Naive thymus-derived CD4-positive, alpha-beta T cell (primary cell): ENCODE measurements around the gene TRAPPC8. TPM values are rescaled to one million over a fixed set of nuclear protein-coding genes. Genes with fewer than 3 reads are reported as not detected.
"Not testable (repeated sequence)": the region's sequence is repeated elsewhere in the genome, so short reads cannot be mapped to it uniquely, and the experiment has no call there.

Source experiments
- ATAC-seq: fragments of 150-1000 bp; cut with Tn5 transposase; 2 replicates; pipeline ENCODE4 v1.10.0; 2021; ENCODE audit warnings: mild to moderate bottlenecking, moderate library complexity
- CTCF ChIA-PET: fragments of 350-600 bp; sonication (Branson Sonifier 250); formaldehyde crosslinking; loops from one replicate; lab custom pipeline; 2021; ENCODE audit warnings: antibody characterized with exemption; lab: Charles Lee
- POLR2A ChIA-PET: fragments of 350-600 bp; sonication (Branson Sonifier 250); formaldehyde crosslinking; loops from one replicate; lab custom pipeline; 2021; ENCODE audit warnings: antibody characterized with exemption, inconsistent platforms; lab: Charles Lee
- DNase-seq, 9 donors: peaks; one replicate each; pipeline versions ENCODE4 v3.0.0 to v3.0.0-alpha.2; 2020 to 2022; ENCODE audit warnings: mixed read lengths in 1 of 9
- H3K27ac ChIP-seq: one replicate; pipeline ENCODE4 v1.7.0; 2013; ENCODE audit warnings: mild to moderate bottlenecking, low read depth, low read length, moderate library complexity
- H3K27me3 ChIP-seq, 2 donors: one replicate each; pipeline ENCODE4 v1.7.0; 2013; ENCODE audit warnings: low read length in 2 of 2, mild to moderate bottlenecking in 2 of 2, moderate library complexity in 2 of 2; ENCODE audit not compliant: control insufficient read depth in 2 of 2, insufficient read depth in 2 of 2
- H3K36me3 ChIP-seq, 3 experiments: 1 replicate in 2 of 3; 2 replicates in 1 of 3; pipeline ENCODE4 v1.7.0; 2013; ENCODE audit warnings: low read length in 3 of 3, mild to moderate bottlenecking in 3 of 3, moderate library complexity in 1 of 3; ENCODE audit not compliant: insufficient read depth in 3 of 3, control insufficient read depth in 2 of 3
- H3K4me1 ChIP-seq, 2 donors: one replicate each; pipeline ENCODE4 v1.7.0; 2013; ENCODE audit warnings: low read length in 2 of 2, mild to moderate bottlenecking in 2 of 2, moderate library complexity in 1 of 2; ENCODE audit not compliant: control insufficient read depth in 2 of 2, insufficient read depth in 2 of 2
- H3K4me3 ChIP-seq: 2 replicates; pipeline ENCODE4 v1.7.0; 2013; ENCODE audit warnings: mild to moderate bottlenecking, low read length
- H3K9me3 ChIP-seq, 3 experiments: 1 replicate in 2 of 3; 2 replicates in 1 of 3; pipeline ENCODE4 v1.7.0; 2013; ENCODE audit warnings: low read length in 3 of 3; ENCODE audit not compliant: control insufficient read depth in 2 of 3
- H3K27ac Mint-ChIP-seq, 9 donors: one replicate each; pipeline ENCODE4 v1.8.0; 2020 to 2022; ENCODE audit warnings: mixed read lengths in 9 of 9, mild to moderate bottlenecking in 8 of 9, moderate library complexity in 5 of 9, inconsistent platforms in 2 of 9
- H3K27me3 Mint-ChIP-seq, 5 donors: one replicate each; pipeline ENCODE4 v1.8.0; 2021 to 2022; ENCODE audit warnings: mixed read lengths in 5 of 5, mild to moderate bottlenecking in 1 of 5
- H3K36me3 Mint-ChIP-seq, 5 donors: one replicate each; pipeline ENCODE4 v1.8.0; 2020 to 2022; ENCODE audit warnings: mixed read lengths in 5 of 5, mild to moderate bottlenecking in 3 of 5, inconsistent platforms in 1 of 5
- H3K4me1 Mint-ChIP-seq, 7 donors: one replicate each; pipeline ENCODE4 v1.8.0; 2020 to 2022; ENCODE audit warnings: mixed read lengths in 7 of 7, mild to moderate bottlenecking in 3 of 7, inconsistent platforms in 1 of 7
- H3K4me3 Mint-ChIP-seq, 10 donors: one replicate each; pipeline ENCODE4 v1.8.0; 2020 to 2022; ENCODE audit warnings: mild to moderate bottlenecking in 10 of 10, mixed read lengths in 10 of 10, moderate library complexity in 6 of 10, inconsistent platforms in 2 of 10
- H3K9me3 Mint-ChIP-seq, 11 donors: one replicate each; pipeline ENCODE4 v1.8.0; 2020 to 2022; ENCODE audit warnings: mixed read lengths in 11 of 11, mild to moderate bottlenecking in 4 of 11, inconsistent platforms in 1 of 11, moderate library complexity in 1 of 11
- intact Hi-C, 2 donors: fragments of 100-400 bp; cut with micrococcal nuclease; formaldehyde crosslinking; loops; one replicate each; pipeline ENCODE4 v1.15.1; 2023
- polyA plus RNA-seq, 2 donors: library from polyadenylated mRNA; unstranded; fragments of 300-500 nt; fragmentation: Illumina TruSeq; gene quantifications; one replicate each; pipeline ENCODE4 v1.2.3, GENCODE V29; 2021
- total RNA-seq, 6 experiments: library from RNA in 5 of 6; stranded (reverse) in 5 of 6; gene quantifications; 1 replicate in 5 of 6; 2 replicates in 1 of 6; pipeline ENCODE4 v1.2.3 and lab custom pipeline; 2021 to 2026

The TRAPPC8 gene
- total and polyA plus RNA-seq, 7 experiments from 2014 or later: 16.4 to 62.7 (median 42.7) TPM

DNA sequence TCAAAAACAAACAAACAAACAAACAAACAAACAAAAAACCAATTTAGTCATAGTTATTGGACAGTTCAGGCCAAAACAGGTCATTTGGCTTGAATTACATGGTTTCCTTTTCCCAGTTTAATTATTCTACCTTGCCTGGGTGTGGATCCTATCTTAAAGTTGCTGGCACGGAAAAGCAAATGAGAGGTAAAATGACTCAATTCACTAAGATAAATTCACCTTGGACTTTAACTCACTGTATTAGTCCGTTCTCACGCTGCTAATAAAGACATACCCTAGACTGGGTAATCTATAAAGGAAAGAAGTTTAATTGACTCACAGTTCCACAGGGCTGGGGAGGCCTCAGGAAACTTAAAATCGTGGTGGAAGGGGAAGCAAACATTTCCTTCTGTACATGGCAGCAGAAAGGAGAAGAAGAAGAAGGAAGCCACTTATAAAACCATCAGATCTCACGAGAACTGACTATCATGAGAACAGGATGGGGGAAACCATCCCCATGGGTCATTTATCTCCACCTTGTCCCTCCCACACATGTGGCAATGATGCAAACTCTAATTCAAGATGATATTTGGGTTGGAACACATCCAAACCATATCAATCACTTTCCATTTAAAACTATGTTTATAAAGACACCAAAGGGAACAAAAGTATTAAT is 22.5 kb upstream of the TRAPPC8 start:
- ChIA-PET POLR2A (interaction anchor here (1.0 kb wide), 1 partner anchor 54 kb away, joined by 5 read pairs; no protein-coding TSS in a partner anchor), CTCF (no interaction called here)

DNA sequence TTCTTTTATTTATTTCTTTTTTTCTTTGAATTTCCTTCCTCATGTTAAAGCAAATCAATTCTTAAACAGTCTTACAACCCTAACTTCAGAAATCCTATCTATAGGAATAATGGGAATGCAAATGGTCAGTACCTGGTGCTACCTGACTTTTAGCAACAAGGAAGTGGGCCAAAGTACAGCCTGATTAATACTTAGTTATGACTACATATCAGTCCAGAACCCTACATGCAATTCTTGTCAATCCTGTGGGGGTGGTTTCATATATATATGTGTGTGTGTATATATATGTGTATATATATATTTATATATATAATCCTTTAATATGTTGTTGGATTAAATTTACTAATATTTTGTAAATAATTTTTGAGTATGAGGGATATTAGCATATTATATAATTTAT is 14.8 kb upstream of the TRAPPC8 start:
- H3K27ac Mint-ChIP-seq: no peak overlapping the region
- H3K36me3 ChIP-seq: no peaks in the 10 kb centered on the region
- intact Hi-C loops: loop anchor here (1.0 to 5.0 kb wide), 9 partner anchors 14 to 401 kb away; partner anchors contain the start of genes TRAPPC8 (in 2 of the 2) and RNF125 (in 1 of the 2)
- no peak for ATAC-seq
- no peak for DNase-seq
- H3K4me3 ChIP-seq: no peak overlapping the region
- no peak overlapping the region for H3K4me3 Mint-ChIP-seq
- H3K4me1 ChIP-seq: no peaks in the 10 kb centered on the region
- POLR2A ChIA-PET: no interaction called here
- CTCF ChIA-PET: no interaction called here
- no peaks in the 10 kb centered on the region for H3K9me3 Mint-ChIP-seq
- no peaks in the 10 kb centered on the region for H3K9me3 ChIP-seq
- H3K27me3 ChIP-seq: no peaks in the 10 kb centered on the region
- H3K27ac ChIP-seq: no peak overlapping the region
- H3K4me1 Mint-ChIP-seq: peaks cover 0 to 2% (median 0%) of the 10 kb centered on the region in 7 donors
- no peaks in the 10 kb centered on the region for H3K36me3 Mint-ChIP-seq
- peaks cover 0 to under 1% (median 0%) of the 10 kb centered on the region in 5 donors for H3K27me3 Mint-ChIP-seq

More for the DNA sequence above, 22.5 kb upstream of the TRAPPC8 start:
- no peaks in the 10 kb centered on the region for H3K4me1 ChIP-seq
- no peaks in the 10 kb centered on the region for H3K9me3 ChIP-seq
- Mint-ChIP-seq H3K36me3 (no peaks in the 10 kb centered on the region), H3K4me3 (no peak overlapping the region), H3K27ac (no peak overlapping the region), H3K27me3 (no peaks in the 10 kb centered on the region), H3K9me3 (no peaks in the 10 kb centered on the region), H3K4me1 (no peaks in the 10 kb centered on the region)
- intact Hi-C loops: no loop called here
- no peak overlapping the region for H3K4me3 ChIP-seq
- DNase-seq: no peak
- no peaks in the 10 kb centered on the region for H3K27me3 ChIP-seq
- no peak for ATAC-seq
- H3K36me3 ChIP-seq: no peaks in the 10 kb centered on the region
- H3K27ac ChIP-seq: no peak overlapping the region

DNA sequence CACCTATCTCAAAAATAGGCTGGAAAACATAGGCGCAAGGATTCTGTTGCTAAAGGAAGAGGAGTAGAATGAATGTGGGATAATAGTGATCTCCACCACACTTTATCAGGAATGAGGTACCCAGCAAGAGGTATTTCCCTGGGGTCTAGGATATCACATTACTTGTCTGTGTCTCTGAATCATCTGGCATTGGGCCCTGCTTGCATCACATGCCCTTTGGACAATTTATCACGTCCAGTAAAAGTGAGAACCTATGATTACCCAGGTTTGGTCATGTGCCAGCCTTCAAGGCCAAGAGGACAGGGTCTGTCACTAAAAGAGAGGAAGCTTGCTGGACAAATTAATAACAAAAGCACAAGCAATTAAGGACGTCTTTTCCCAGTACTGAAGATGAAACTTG is 11.4 kb upstream of the TRAPPC8 start:
- no peaks in the 10 kb centered on the region for H3K27me3 ChIP-seq
- Mint-ChIP-seq H3K9me3 (no peaks in the 10 kb centered on the region), H3K4me3 (no peak overlapping the region), H3K4me1 (peaks cover 0 to 5% (median 0%) of the 10 kb centered on the region in 7 donors), H3K36me3 (no peaks in the 10 kb centered on the region), H3K27ac (no peak overlapping the region), H3K27me3 (peaks cover 0 to 11% (median 8%) of the 10 kb centered on the region in 5 donors)
- ATAC-seq: no peak
- no peak for DNase-seq
- ChIA-PET POLR2A (no interaction called here), CTCF (no interaction called here)
- no peaks in the 10 kb centered on the region for H3K9me3 ChIP-seq
- intact Hi-C loops: no loop called here
- no peak overlapping the region for H3K27ac ChIP-seq
- no peaks in the 10 kb centered on the region for H3K36me3 ChIP-seq
- no peak overlapping the region for H3K4me3 ChIP-seq
- no peaks in the 10 kb centered on the region for H3K4me1 ChIP-seq

DNA sequence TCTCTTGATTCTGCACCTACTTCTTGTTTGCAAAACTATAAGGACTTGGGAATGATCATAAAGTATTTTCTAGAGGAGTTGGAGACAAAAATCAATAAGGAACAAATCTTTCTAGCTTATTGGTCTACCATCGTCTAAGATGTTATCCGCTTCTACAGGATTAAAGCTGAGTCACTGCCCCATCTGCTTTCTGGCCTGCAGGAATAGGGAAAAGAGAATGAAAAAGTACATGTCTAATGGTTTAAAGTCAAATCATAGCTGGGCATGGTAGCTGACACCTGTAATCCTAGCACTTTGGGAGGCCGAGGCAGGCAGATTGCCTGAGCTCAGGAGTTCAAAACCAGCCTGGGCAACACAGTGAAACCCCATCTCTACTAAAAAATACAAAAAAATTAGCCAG is 10.8 kb upstream of the TRAPPC8 start:
- CTCF ChIA-PET, H3K36me3 Mint-ChIP-seq, H3K4me3 Mint-ChIP-seq, POLR2A ChIA-PET, H3K4me1 ChIP-seq, H3K27me3 ChIP-seq, H3K9me3 ChIP-seq, ATAC-seq, H3K36me3 ChIP-seq, H3K4me1 Mint-ChIP-seq, H3K9me3 Mint-ChIP-seq, H3K27ac Mint-ChIP-seq, H3K27ac ChIP-seq, intact Hi-C loops, H3K4me3 ChIP-seq, DNase-seq: not testable (repeated sequence)
- H3K27me3 Mint-ChIP-seq: peaks cover 0 to 11% (median 8%) of the 10 kb centered on the region in 5 donors

DNA sequence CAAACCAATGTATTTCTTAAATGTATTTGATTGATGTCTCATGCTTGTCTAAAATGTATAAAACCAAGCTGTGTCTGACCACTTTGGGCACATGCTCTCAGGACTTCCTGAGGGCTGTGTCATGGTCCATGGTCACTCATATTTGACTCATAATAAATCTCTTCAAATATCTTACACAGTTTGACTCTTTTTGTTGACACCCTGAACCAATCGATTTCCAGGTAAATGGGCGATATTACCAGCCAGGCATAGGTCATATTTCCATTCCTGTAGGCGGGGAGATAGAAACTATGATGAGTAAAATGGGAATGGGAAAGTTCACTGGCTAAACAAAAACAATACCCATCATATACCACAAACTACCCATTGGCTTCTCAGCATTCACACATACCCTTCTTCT is 9.3 kb upstream of the TRAPPC8 start:
- intact Hi-C loops: no loop called here
- Mint-ChIP-seq H3K9me3 (no peaks in the 10 kb centered on the region), H3K36me3 (no peaks in the 10 kb centered on the region), H3K27ac (no peak overlapping the region), H3K4me1 (peaks cover 0 to 5% (median 0%) of the 10 kb centered on the region in 7 donors), H3K4me3 (no peak overlapping the region), H3K27me3 (peaks cover 0 to 11% (median 8%) of the 10 kb centered on the region in 5 donors)
- no peak for ATAC-seq
- H3K36me3 ChIP-seq: no peaks in the 10 kb centered on the region
- no peaks in the 10 kb centered on the region for H3K9me3 ChIP-seq
- ChIA-PET CTCF (no interaction called here), POLR2A (interaction anchor here (1.2 kb wide), 1 partner anchor 9 kb away, joined by 5 read pairs; the partner anchor contains the start of gene TRAPPC8)
- DNase-seq: no peak
- no peak overlapping the region for H3K27ac ChIP-seq
- H3K4me1 ChIP-seq: no peaks in the 10 kb centered on the region
- H3K27me3 ChIP-seq: no peaks in the 10 kb centered on the region
- H3K4me3 ChIP-seq: no peak overlapping the region

DNA sequence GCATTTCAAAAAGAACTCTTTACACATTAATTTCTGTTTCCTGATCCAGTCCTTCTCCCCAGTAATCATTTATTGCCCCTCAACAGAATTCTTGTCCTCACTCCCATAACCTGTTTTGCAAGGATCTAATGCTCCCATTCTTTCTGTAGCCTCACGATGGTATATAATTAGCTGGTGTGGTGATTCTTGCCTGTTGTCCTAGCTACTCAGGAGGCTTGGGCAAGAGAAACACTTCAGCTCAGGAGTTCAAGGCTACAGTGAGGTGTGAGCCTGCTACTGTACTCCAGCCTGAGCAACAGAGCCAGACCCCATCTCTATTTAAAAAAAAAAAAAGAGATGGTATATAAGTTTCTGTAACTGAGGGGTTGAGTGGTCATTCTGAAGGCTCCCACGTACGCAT is 7.7 kb upstream of the TRAPPC8 start:
- H3K36me3 ChIP-seq: no peaks in the 10 kb centered on the region
- H3K4me1 ChIP-seq: no peaks in the 10 kb centered on the region
- no peaks in the 10 kb centered on the region for H3K27me3 ChIP-seq
- H3K4me1 Mint-ChIP-seq: peaks cover 0 to 3% (median 0%) of the 10 kb centered on the region in 7 donors
- DNase-seq (no peak), ATAC-seq (no peak)
- H3K9me3 ChIP-seq: no peaks in the 10 kb centered on the region
- no peak overlapping the region for H3K4me3 Mint-ChIP-seq
- peaks cover 0 to 11% (median 8%) of the 10 kb centered on the region in 5 donors for H3K27me3 Mint-ChIP-seq
- H3K27ac ChIP-seq: no peak overlapping the region
- no peaks in the 10 kb centered on the region for H3K36me3 Mint-ChIP-seq
- CTCF ChIA-PET: no interaction called here
- H3K9me3 Mint-ChIP-seq: no peaks in the 10 kb centered on the region
- POLR2A ChIA-PET: no interaction called here
- intact Hi-C loops: no loop called here
- H3K4me3 ChIP-seq: no peak overlapping the region
- no peak overlapping the region for H3K27ac Mint-ChIP-seq

DNA sequence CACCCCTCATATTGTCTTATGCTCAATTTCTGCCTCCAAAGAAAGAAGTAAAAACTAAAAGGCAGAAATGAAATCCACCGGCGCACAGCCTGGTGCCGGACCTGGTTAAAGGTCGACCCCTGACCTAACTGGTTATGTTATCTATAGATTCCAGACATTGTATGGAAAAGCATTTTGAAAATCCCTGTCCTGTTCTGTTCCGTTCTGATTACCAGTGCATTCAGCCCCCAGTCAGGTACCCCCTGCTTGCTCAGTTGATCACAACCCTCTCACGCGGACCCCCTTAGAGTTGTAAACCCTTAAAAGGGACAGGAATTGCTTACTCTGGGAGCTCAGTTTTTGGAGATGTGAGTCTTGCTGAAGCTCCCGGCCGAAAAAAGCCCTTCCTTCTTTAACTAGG is 5.4 kb upstream of the TRAPPC8 start:
- H3K4me3 Mint-ChIP-seq, POLR2A ChIA-PET, H3K36me3 ChIP-seq, H3K27ac Mint-ChIP-seq, H3K27ac ChIP-seq, ATAC-seq, H3K9me3 ChIP-seq, DNase-seq, H3K9me3 Mint-ChIP-seq, H3K36me3 Mint-ChIP-seq, intact Hi-C loops, H3K4me3 ChIP-seq, CTCF ChIA-PET, H3K27me3 ChIP-seq: not testable (repeated sequence)
- peaks cover 7 to 10% of the 10 kb centered on the region in 2 donors for H3K4me1 ChIP-seq
- Mint-ChIP-seq H3K4me1 (peaks cover 12 to 23% (median 19%) of the 10 kb centered on the region in 7 donors), H3K27me3 (peaks cover 0 to 11% (median 8%) of the 10 kb centered on the region in 5 donors)
